Nephron progenitor cell (in vitro differentiated cells): ENCODE results near the gene SPARC.

Source experiments
- DNase-seq: peaks from one replicate; pipeline ENCODE4 v3.0.0; 2021
- H3K27ac Mint-ChIP-seq: 2 replicates; pipeline ENCODE4 v1.8.0; 2021; ENCODE audit warnings: mild to moderate bottlenecking, moderate library complexity, mixed read lengths
- H3K27me3 Mint-ChIP-seq: 2 replicates; pipeline ENCODE4 v1.8.0; 2021; ENCODE audit warnings: mild to moderate bottlenecking, low read depth, mixed read lengths; ENCODE audit not compliant: poor library complexity
- H3K36me3 Mint-ChIP-seq: 2 replicates; pipeline ENCODE4 v1.8.0; 2021; ENCODE audit warnings: low read depth, mixed read lengths
- H3K4me1 Mint-ChIP-seq: 2 replicates; pipeline ENCODE4 v1.8.0; 2021; ENCODE audit warnings: mixed read lengths
- H3K4me3 Mint-ChIP-seq: 2 replicates; pipeline ENCODE4 v1.8.0; 2021; ENCODE audit warnings: mild to moderate bottlenecking, moderate library complexity, mixed read lengths
- H3K9me3 Mint-ChIP-seq: 2 replicates; pipeline ENCODE4 v1.8.0; 2021; ENCODE audit warnings: mild to moderate bottlenecking, moderate library complexity, mixed read lengths
- TF ChIP-seq, protein P1 (sequence below): fragments of 200-600 bp; sonication (generic); IDR thresholded peaks from 2 replicates; pipeline ENCODE4 v1.5.0; 2021; ENCODE audit warnings: antibody characterized with exemption

SPARC gene

GRCh38 chr5:151622367-151623088, 64.2 kb downstream of the SPARC start:
- TF ChIP-seq, protein P1, sequence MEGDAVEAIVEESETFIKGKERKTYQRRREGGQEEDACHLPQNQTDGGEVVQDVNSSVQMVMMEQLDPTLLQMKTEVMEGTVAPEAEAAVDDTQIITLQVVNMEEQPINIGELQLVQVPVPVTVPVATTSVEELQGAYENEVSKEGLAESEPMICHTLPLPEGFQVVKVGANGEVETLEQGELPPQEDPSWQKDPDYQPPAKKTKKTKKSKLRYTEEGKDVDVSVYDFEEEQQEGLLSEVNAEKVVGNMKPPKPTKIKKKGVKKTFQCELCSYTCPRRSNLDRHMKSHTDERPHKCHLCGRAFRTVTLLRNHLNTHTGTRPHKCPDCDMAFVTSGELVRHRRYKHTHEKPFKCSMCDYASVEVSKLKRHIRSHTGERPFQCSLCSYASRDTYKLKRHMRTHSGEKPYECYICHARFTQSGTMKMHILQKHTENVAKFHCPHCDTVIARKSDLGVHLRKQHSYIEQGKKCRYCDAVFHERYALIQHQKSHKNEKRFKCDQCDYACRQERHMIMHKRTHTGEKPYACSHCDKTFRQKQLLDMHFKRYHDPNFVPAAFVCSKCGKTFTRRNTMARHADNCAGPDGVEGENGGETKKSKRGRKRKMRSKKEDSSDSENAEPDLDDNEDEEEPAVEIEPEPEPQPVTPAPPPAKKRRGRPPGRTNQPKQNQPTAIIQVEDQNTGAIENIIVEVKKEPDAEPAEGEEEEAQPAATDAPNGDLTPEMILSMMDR, result no peak
- Mint-ChIP-seq H3K36me3 (no peaks in the 10 kb centered on the region), H3K9me3 (no peaks in the 10 kb centered on the region), H3K27me3 (peaks cover 8% of the 10 kb centered on the region), H3K27ac (no peak overlapping the region), H3K4me1 (peaks cover 32% of the 10 kb centered on the region), H3K4me3 (no peak overlapping the region)
- DNase-seq, result no peak

DNA sequence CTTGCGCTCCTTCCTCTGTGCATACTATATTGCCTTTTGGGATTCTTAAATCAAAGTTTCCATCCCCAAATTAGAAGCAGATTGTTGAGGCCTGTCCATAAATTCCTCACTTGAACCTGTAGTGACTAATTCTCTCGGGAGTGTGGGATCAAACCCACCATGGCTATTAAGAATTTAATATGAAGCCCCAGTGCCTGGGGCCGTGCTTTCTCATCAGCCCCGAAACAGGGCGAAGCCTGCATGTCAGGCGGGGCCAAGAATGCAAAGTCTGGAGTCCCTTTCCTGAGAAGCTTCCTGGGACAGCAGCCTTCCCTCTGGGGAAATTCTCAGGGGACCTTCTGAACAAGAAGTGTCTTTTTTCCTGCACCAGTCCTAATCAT, 66.3 kb downstream of the SPARC start:
- H3K27ac Mint-ChIP-seq, result no peak overlapping the region
- no peaks in the 10 kb centered on the region for H3K36me3 Mint-ChIP-seq
- no peak overlapping the region for H3K4me3 Mint-ChIP-seq

DNA sequence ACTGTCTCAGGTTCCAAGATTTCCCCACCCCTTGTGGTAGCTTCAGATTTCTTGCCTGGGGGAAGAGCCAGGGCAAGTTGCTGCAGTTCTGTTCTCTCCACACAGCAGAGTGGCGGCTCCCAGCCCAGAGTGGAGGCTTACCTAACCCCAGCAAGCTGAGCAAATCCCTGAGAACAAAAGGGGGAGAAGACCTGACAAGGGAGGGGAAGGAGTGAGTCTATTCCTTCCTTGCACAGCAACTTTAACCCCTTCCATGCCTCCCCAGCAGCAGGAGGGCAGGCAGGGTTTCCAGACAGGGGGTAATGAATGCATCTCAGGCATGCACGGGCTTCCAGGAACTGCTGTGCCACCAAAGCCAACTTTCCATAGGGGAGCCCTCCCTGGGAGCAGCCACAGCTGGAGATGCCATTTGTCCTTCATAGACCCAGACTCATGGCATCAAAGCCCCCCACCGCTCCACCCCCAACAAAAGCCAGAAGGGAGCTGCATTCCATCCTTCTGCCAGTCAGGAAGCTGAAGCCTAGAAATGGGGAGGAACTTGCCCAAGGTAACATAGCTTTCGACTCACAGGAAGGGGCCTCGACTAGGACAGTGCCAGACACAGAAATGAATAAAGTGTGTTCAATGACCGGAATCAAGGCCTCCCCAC, 66.8 kb downstream of the SPARC start:
- H3K36me3 Mint-ChIP-seq, result no peaks in the 10 kb centered on the region
- peaks cover 32% of the 10 kb centered on the region for H3K4me1 Mint-ChIP-seq
- TF ChIP-seq, protein P1, result no peak
- peaks cover 13% of the 10 kb centered on the region for H3K27me3 Mint-ChIP-seq
- DNase-seq, result no peak
- H3K4me3 Mint-ChIP-seq, result no peak overlapping the region
- H3K9me3 Mint-ChIP-seq, result no peaks in the 10 kb centered on the region
- H3K27ac Mint-ChIP-seq, result no peak overlapping the region

More for the DNA sequence above, 66.3 kb downstream of the SPARC start:
- Mint-ChIP-seq H3K27me3 (peaks cover 12% of the 10 kb centered on the region), H3K4me1 (peaks cover 32% of the 10 kb centered on the region), H3K9me3 (no peaks in the 10 kb centered on the region)
- DNase-seq, result no peak
- TF ChIP-seq, protein P1, result no peak

- Mint-ChIP-seq H3K9me3 (no peaks in the 10 kb centered on the region), H3K4me3 (no peak overlapping the region), H3K36me3 (no peaks in the 10 kb centered on the region), H3K27me3 (peaks cover 13% of the 10 kb centered on the region), H3K4me1 (peaks cover 32% of the 10 kb centered on the region), H3K27ac (no peak overlapping the region)
- DNase-seq, result no peak
- TF ChIP-seq, protein P1, result no peak
These were observed 67.8 kb downstream of the SPARC start for GRCh38 chr5:151618907-151619306.

DNA sequence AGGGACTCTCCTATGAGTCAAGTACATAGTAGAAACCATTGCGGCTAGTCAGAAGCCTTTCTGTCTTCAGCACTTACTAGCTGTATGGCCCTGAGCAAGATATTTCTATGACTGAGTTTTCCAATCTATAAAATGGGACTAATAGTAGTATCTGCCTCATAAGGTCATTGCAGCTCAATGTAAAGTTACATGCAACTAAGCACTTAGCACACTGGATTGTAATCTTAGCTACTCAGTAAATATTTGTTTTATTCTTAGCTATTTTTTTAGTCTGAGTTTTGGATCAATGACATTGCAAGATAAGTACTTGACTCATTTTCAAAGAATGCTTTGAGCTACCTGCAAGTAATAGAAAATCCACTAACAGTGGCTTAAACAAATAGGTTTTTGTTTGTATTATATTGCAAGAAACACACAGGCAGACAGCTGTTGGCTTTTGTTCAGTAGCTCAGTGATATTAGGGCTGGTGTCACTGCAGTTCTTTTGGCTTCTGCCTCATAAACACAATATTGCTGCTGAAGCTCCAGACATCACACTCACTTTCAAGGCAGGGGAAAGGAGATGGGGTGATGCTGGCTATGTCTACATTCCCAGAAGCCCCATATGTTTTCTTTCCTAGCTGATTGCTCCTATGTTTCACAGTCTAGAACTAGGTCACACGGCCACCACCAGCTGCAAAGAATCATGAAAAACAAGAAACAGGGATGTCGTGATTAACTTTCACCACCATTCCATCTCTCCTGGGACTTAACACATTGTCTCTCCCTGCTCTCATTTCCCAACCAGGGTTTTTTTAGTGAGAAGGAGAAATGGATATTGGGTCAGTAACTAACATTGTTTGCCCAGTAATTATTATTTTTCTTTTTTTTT, 68.6 kb downstream of the SPARC start:
- no peaks in the 10 kb centered on the region for H3K9me3 Mint-ChIP-seq
- H3K27me3 Mint-ChIP-seq, result peaks cover 13% of the 10 kb centered on the region
- no peak overlapping the region for H3K27ac Mint-ChIP-seq

More for the DNA sequence above, 68.6 kb downstream of the SPARC start:
- Mint-ChIP-seq H3K4me3 (no peak overlapping the region), H3K36me3 (no peaks in the 10 kb centered on the region), H3K4me1 (peaks cover 32% of the 10 kb centered on the region)
- TF ChIP-seq, protein P1, result no peak
- no peak for DNase-seq
